PFSK-1 (cell line): Measurements from ENCODE around the gene BCL10.
A peak's percentile ranks its signal among the peaks of the same experiment; 100 is the strongest.

Experiments
- FOXP2 ChIP-seq: optimal IDR thresholded peaks from 2 replicates; pipeline ENCODE3; 2011; ENCODE audit warnings: borderline replicate concordance, control low read depth, inconsistent platforms; ENCODE audit not compliant: insufficient read depth; ENCODE audit errors: extremely low read length, extremely low read depth
- POLR2AphosphoS5 ChIP-seq: IDR thresholded peaks from 2 replicates; pipeline ENCODE4 v1.6.1; 2012; ENCODE audit warnings: low read depth, mild to moderate bottlenecking, control low read depth, low read length, moderate library complexity
- REST ChIP-seq, 2 experiments: IDR thresholded peaks; 2 replicates each; pipeline versions ENCODE4 v1.6.1 to v1.8.0; 2011 to 2012; ENCODE audit warnings: low read depth in 2 of 2, low read length in 2 of 2, control low read depth in 1 of 2, inconsistent platforms in 1 of 2, mild to moderate bottlenecking in 1 of 2, moderate library complexity in 1 of 2; ENCODE audit not compliant: insufficient read depth in 1 of 2
- SIN3A ChIP-seq: IDR thresholded peaks from 2 replicates; pipeline ENCODE4 v1.6.1; 2012; ENCODE audit warnings: mild to moderate bottlenecking, low read length, moderate library complexity, borderline replicate concordance; ENCODE audit not compliant: insufficient read depth
- TAF1 ChIP-seq: IDR thresholded peaks from 2 replicates; pipeline ENCODE4 v1.6.1; 2012; ENCODE audit warnings: low read length, control low read depth, borderline replicate concordance; ENCODE audit not compliant: insufficient read depth

BCL10 gene

GRCh38 chr1:85275701-85276214, 674 bp downstream of the BCL10 start:
- TF ChIP-seq FOXP2: no peak
- TF ChIP-seq TAF1: no peak
- TF ChIP-seq REST (IDR thresholded peaks at IDR 0.05; ENCODE audit: insufficient read depth in 1 of 2, low read depth in 2 of 2, low read length in 2 of 2): no peak
- no peak for TF ChIP-seq SIN3A
- no peak for TF ChIP-seq POLR2AphosphoS5

DNA sequence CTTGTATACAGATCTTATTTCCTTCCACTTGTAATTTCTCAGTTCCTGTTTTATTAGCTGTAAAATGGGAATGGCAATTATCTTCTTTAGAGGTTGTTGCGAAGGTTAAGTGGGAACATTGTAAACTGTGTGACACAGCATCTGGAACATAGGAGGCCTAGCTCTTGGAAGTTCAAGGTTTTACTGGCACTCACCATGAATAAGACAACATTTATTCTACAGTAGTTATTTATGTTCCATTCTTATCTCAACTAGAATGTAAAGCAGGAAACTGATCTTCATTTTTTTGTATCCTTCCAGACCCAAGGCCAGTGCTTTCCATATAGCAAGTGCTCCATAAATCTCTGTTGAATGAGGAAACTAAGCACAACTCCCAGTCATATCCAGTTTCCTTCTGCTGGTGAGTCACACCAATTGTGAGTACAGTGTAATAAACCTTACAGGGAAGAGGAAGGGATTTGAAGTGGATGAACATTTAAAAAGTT, 1.4 kb downstream of the BCL10 start:
- TF ChIP-seq TAF1 (0 out of 2 replicates have a peak, but pooled peaks have one; percentile 38), FOXP2 (no peak), REST (IDR thresholded peaks at IDR 0.05; ENCODE audit: insufficient read depth in 1 of 2, low read depth in 2 of 2, low read length in 2 of 2) (no peak), SIN3A (no peak; the same call in 1 of the 2 replicates)

DNA sequence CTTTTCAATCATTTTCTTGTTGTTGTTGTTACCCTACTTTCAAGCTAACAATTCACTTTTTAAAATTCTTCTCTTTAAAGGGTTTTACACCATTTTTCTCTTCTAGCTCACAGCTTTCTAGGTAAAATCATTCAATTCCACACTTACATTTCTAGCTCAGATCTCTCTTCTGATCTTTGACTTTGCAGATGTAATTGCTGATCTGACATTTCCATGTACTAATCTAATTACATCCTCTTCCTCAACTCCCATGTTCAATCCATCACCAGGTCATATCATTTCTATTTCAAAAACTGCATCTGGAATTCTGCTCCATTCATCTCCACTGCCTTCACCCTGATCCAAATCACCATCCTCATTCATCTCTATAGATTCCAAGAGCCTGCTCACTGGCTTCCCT, 3.0 kb downstream of the BCL10 start:
- TF ChIP-seq TAF1 (no peak), FOXP2 (no peak), POLR2AphosphoS5 (no peak)

- TF ChIP-seq SIN3A (no peak), POLR2AphosphoS5 (no peak), FOXP2 (no peak), REST (IDR thresholded peaks at IDR 0.05; ENCODE audit: insufficient read depth in 1 of 2, low read depth in 2 of 2, low read length in 2 of 2) (no peak)
These were observed 7.4 kb downstream of the BCL10 start for GRCh38 chr1:85268801-85269585.

DNA sequence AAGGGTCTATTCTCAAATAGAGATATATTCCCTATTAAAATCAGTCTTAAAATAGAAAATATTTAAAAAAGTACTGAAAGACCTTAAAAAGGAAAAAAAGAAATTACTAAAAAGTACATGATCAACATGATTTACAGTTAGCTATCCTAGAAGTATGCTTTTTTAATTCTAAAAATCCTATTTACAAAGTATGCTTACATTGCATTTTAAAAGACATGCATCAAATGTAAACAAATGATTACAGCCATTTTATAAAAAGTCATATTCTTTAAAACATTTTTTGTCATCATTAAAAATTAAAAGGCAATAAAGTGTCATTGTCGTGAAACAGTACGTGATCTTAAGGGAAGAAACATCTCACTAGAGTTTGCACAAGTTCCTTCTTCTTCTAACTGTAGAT, 9.1 kb downstream of the BCL10 start:
- TF ChIP-seq POLR2AphosphoS5 (no peak), TAF1 (no peak), SIN3A (no peak), REST (IDR thresholded peaks at IDR 0.05; ENCODE audit: insufficient read depth in 1 of 2, low read depth in 2 of 2, low read length in 2 of 2) (no peak), FOXP2 (no peak)
